GM21825 (cell line): Measurements from ENCODE around the gene STK40.

Source experiments
- ATAC-seq: cut with Tn5 transposase; IDR thresholded peaks from one replicate; pipeline ENCODE4 v1.9.1; 2021; ENCODE audit warnings: mild to moderate bottlenecking, moderate library complexity; ENCODE audit not compliant: unreplicated experiment

Gene STK40

GRCh38 chr1:36346741-36347370, 38.9 kb downstream of the STK40 start:
- ATAC-seq = no peak

DNA sequence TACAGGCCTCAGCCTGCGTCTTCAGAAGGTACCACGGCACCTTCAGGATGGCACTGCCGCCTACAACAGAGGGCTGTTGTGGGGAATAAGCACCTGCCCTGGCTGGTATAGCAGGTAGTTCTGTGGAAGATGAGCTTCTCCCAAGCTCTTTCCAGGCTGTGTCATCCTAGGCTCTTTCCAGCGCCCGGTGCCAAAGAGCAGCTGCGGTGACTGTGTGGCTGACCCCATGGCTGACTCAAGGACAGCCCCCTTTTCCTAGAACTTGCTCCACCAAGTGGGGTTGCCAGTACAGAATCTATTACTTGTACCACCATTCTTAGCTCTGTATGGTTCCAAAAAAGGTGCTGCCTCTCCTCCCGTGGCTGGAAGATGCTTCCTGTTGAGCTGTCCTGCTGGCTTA, 40.4 kb downstream of the STK40 start:
- no peak for ATAC-seq

GRCh38 chr1:36344395-36344680, 41.4 kb downstream of the STK40 start:
- no peak for ATAC-seq

DNA sequence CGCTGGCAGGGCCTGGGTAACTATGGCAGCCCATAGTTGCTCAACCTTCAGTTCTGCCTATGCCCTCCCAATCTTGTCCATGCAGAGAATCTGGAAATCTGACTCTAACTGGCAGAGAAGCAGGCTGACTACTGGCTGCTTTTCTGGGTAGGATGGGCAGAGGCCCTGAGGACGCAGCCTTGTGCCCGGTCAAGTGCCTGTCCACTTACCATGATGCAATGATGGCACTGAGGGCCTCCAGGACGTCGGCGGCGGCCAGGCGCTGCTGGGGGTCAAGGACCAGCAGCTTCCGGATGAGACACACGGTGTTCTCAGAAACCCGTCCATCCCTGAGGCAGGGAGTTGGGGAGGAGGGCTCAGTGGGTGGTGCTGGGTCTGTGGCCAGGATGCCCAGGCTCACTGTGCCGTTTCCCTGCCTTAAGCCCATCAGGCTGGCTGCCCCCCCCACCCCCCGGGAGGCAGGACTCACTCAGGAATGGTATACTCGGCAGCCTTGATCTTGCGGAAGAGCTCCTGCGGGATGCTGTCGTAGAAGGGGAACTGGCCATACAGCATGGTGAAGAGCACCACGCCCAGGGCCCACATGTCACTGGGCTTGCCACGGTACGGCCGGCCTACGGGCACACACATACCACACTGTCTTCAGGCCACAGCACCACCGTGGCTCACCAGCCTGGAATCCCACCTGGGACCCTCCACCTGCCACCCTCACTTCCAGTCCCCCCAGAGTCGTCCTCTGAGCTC, 41.9 kb downstream of the STK40 start:
- ATAC-seq = no peak

GRCh38 chr1:36342426-36343185, 43.1 kb downstream of the STK40 start:
- no peak for ATAC-seq

- no peak for ATAC-seq
Observed at GRCh38 chr1:36341626-36342320, 44.0 kb downstream of the STK40 start.

- no peak for ATAC-seq
Observed at GRCh38 chr1:36339615-36340014, 46.1 kb downstream of the STK40 start.

- no peak for ATAC-seq
Observed at GRCh38 chr1:36339215-36339614, 46.5 kb downstream of the STK40 start.

GRCh38 chr1:36337830-36338229, 47.9 kb downstream of the STK40 start:
- no peak for ATAC-seq

- no peak for ATAC-seq
Observed at GRCh38 chr1:36330940-36331339, 54.8 kb downstream of the STK40 start.

- ATAC-seq = no peak
Observed at GRCh38 chr1:36329817-36330216, 55.9 kb downstream of the STK40 start.

DNA sequence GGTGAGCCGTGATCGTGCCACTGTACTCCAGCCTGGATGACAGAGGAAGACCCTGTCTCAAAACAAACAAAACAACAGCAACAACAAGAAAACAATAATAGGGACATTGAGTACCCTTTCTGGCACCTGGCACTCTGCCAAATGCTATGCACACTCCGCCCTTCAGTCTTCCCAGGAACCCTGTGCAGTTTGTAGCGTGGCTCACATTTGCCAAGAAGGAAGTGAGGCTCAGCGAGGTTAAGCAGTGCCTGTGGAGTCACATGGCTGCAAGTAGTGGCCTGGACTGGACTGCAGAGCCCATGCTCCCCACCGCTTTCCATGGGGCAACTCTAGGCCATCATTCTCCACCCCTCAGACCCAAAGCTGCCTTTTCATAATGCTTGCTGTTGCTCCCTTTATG, 57.0 kb downstream of the STK40 start:
- no peak for ATAC-seq

GRCh38 chr1:36328088-36328480, 57.6 kb downstream of the STK40 start:
- no peak for ATAC-seq

GRCh38 chr1:36327421-36328087, 58.2 kb downstream of the STK40 start:
- no peak for ATAC-seq

DNA sequence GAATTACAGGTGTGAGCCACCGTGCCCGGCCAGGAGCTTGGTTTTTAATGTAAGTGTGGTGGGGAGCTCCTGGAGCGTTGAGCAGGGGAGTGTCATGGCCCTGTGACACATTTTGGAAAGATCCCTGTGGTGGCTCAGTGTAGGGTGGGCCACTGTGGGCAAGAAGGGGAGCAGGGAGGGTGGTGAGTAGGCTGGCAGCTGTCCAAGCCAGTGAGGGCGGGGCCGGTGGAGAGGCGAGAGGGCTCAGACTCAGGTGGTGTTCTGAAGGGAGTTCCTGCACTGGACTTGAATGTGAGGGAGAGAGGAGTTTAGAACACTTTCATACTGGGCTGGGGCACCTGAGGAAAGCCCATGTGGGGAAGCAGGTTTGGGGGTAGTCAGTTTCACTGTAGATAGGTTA, 59.2 kb downstream of the STK40 start:
- ATAC-seq = no peak

DNA sequence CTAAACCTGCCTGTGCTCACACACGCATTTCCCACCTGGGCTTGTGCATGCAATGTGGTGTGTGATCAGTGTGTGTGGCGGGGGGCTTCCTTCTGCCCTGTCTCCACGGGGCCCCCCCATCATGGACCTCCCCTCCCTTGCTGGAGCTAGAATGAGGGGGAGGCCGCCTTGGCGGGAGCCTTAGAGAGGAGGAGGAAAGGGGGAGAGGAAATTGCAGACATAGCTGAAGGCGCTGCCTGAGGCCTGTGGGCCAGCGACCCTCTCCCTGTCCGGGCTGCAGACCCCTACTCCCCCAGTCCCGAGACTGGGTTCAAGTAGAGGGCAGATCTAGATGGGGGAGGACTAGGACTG, 61.4 kb downstream of the STK40 start:
- ATAC-seq = no peak

DNA sequence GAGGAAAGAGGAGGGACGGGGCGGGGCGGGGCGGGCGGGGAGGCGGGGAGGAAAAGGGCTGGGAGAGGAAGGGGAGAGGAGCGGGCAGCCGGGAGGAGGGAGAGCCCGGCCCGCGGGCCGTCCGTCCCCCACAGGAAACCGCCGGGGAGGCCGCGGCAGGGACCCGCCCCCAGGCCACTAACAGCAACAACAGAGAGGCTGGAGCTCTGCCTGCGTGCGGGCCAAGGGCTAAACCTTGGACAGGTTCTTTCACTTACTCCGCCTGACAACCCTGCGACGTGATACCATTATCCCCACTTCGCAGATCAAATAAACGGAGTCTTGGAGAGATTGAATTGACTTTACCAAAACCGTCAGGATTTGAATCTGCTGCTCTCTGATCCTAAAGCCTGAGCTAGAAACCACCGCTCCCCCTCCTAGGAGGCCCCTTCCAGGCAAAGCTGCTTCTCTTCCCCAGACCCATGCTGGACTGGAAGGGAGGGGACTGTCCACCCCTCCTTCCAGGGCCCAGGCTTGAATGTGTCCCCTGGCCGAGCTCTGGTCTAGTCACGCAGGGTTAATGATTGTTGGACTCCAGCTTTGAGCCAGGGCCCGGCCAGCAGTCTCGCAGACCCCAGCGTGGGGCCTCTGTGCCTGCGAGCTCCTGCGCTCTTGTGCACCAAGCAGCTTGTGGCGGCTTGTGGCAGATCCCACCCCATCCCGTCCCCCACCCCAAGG, 61.9 kb downstream of the STK40 start, which contains the start of gene EVA1B:
EVA1B (minus strand) TSS at position 10 of the 717 bp plus-strand sequence. CDS start 608 bp downstream, outside the sequence.
- ATAC-seq = no peak

- ATAC-seq = no peak
Observed at GRCh38 chr1:36322786-36323635, 62.7 kb downstream of the STK40 start.

DNA sequence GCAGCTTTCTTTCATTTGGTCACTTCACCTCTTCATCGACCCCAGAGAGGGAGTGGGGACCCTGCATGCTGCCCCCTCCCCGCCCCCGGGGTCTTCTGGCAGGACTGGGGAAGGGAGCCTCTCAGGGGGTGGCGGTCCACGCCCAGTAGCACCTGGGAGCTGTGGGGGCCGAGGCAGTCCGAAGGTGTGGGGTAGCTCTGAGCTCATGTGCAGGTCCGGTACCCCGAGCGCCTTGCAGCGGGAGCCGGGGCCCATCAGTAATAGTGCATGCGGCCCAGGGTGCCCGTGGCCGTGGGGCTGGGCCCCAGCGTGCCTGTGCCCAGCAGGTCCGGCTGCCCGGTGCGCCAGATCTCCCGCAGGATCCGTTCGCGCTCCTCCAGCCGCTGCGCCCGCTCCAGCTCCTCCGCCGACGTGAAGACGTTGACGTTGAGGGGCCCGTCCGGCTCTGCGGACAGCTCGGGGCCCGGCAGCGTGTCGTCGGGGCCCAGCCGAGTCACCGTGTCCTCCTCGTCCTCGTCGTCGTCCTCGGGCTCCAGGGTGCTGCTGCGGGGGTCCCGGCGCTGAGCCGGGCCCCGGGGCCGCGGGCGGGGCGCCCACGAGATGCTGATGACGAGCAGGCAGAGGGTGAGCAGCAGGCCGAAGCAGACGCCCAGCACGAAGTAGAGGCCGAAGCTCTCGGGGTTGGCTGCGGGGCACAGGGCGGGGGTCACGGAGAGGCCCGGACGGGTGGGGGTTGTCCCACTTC, 63.5 kb downstream of the STK40 start:
- no peak for ATAC-seq
